ENCODE data around the gene KLHL33.

DNA sequence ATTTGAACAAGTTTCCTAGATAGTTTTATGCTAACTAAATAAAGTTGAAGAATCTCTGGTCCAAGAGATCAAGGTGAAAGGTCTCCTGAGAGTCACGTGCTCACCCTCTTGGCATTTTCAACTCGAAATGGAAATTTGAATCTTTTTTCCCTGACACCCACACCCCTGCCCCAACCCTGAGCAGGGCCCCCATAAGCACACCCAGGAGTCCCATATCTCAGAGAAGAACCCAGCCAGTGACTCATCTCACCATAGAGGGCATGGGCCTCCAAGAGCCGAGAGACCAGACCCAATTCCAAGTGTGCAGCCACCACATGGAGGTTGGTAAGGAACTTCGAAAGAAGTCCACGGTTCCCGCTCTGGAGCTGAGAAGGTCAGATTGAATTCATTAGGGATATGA lies 55.3 kb downstream of the KLHL33 start:
- no peak for TF ChIP-seq POLR2AphosphoS5 (IDR thresholded peaks at IDR 0.05)
- TF ChIP-seq, protein P1, sequence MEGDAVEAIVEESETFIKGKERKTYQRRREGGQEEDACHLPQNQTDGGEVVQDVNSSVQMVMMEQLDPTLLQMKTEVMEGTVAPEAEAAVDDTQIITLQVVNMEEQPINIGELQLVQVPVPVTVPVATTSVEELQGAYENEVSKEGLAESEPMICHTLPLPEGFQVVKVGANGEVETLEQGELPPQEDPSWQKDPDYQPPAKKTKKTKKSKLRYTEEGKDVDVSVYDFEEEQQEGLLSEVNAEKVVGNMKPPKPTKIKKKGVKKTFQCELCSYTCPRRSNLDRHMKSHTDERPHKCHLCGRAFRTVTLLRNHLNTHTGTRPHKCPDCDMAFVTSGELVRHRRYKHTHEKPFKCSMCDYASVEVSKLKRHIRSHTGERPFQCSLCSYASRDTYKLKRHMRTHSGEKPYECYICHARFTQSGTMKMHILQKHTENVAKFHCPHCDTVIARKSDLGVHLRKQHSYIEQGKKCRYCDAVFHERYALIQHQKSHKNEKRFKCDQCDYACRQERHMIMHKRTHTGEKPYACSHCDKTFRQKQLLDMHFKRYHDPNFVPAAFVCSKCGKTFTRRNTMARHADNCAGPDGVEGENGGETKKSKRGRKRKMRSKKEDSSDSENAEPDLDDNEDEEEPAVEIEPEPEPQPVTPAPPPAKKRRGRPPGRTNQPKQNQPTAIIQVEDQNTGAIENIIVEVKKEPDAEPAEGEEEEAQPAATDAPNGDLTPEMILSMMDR (IDR thresholded peaks at IDR 0.05), result no peak

All from sigmoid colon (tissue), 4 donors.